ENCODE data around the gene TMEM190.

GRCh38 chr19:55390461-55390880 lies 13.8 kb downstream of the TMEM190 start:
- TF ChIP-seq, protein P1, sequence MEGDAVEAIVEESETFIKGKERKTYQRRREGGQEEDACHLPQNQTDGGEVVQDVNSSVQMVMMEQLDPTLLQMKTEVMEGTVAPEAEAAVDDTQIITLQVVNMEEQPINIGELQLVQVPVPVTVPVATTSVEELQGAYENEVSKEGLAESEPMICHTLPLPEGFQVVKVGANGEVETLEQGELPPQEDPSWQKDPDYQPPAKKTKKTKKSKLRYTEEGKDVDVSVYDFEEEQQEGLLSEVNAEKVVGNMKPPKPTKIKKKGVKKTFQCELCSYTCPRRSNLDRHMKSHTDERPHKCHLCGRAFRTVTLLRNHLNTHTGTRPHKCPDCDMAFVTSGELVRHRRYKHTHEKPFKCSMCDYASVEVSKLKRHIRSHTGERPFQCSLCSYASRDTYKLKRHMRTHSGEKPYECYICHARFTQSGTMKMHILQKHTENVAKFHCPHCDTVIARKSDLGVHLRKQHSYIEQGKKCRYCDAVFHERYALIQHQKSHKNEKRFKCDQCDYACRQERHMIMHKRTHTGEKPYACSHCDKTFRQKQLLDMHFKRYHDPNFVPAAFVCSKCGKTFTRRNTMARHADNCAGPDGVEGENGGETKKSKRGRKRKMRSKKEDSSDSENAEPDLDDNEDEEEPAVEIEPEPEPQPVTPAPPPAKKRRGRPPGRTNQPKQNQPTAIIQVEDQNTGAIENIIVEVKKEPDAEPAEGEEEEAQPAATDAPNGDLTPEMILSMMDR (IDR thresholded peaks at IDR 0.05; ENCODE audit: extremely low read depth in 1 of 2, insufficient read depth in 1 of 2, low read depth in 1 of 2, low read length in 2 of 2) = no peak
- no peak for TF ChIP-seq POLR2A (IDR thresholded peaks at IDR 0.05; ENCODE audit: low read depth, low read length)

All from endothelial cell of umbilical vein (primary cell).